ENCODE data around the gene ATXN10.

DNA sequence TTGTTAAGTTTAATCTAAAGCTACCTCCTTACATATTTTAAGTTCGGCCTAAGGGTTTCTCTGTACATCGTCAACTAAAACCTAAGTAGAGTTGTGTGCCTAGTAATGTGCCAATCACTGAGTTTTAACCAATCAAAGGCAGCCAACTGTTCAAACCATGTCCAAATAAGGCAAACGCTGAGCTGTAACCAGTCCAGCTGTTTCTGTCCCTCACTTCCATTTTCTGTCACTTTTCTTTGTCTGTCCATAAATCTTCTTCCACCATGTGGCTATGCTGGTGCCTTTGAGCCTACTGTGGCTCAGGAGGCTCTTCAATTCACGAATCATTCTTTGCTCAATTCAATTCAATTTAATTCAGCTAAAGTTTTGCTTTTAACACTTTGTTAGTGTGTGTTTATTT, 13.9 kb upstream of the ATXN10 start:
- TF ChIP-seq, protein P1, sequence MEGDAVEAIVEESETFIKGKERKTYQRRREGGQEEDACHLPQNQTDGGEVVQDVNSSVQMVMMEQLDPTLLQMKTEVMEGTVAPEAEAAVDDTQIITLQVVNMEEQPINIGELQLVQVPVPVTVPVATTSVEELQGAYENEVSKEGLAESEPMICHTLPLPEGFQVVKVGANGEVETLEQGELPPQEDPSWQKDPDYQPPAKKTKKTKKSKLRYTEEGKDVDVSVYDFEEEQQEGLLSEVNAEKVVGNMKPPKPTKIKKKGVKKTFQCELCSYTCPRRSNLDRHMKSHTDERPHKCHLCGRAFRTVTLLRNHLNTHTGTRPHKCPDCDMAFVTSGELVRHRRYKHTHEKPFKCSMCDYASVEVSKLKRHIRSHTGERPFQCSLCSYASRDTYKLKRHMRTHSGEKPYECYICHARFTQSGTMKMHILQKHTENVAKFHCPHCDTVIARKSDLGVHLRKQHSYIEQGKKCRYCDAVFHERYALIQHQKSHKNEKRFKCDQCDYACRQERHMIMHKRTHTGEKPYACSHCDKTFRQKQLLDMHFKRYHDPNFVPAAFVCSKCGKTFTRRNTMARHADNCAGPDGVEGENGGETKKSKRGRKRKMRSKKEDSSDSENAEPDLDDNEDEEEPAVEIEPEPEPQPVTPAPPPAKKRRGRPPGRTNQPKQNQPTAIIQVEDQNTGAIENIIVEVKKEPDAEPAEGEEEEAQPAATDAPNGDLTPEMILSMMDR (conservative IDR thresholded peaks at IDR 0.05): no peak
- TF ChIP-seq EZH2 (IDR thresholded peaks at IDR 0.05; ENCODE audit: low read depth): no peak

Data from PC-9 (cell line).